CD1c-positive myeloid dendritic cell (primary cell): Measurements from ENCODE around the gene UTP11.

Source experiments
- DNase-seq: peaks from one replicate; pipeline ENCODE4 v3.0.0-alpha.2; 2016; ENCODE audit errors: extremely low spot score

The UTP11 gene

GRCh38 chr1:38003261-38004250 lies 9.0 kb upstream of the UTP11 start:
- DNase-seq = peak; percentile 10

DNA sequence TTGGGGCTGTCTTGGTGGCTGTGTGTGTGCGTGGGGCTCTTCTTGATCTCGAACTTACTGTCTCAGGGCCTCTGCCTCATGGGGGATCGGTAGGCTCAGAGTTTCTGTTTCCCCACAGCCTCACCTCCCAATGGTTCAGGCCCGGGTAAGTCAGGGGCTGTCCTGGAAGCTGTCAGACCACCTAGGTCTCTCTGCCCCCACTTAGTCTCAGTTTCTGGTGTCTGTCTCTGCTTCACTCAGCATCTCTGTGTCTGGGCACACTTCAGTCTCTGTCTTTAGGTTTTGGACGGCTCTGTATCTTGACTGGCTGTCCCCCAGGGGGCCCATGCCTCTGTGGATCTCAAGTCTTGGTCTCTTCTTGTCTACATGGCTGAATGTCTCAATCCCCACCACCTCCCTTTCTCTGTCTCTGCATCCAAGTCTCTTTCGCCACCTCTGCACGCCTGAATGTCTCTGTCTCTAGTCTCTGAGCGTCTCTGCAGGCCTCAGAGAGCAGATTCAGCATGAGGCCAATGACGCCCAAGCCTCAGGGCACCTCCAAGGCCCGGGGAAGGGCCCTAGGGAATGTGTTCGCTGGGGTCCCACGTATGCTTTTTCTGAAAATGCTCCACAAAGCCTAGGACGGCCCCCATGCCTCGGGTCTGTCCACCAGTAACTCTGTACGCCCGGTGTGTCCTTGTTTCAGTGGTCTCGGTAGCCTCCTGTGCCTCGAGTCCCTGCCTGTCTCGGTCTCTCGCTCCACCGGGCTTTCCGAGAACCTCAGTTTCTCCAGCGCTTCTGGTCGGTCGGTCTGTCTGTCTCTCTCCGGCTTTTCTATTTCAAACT lies 8.0 kb upstream of the UTP11 start:
- DNase-seq = no peak

- DNase-seq = peak; percentile 67
Measured at GRCh38 chr1:38005195-38006007, 7.1 kb upstream of the UTP11 start, which contains the start of gene FHL3. Gene FHL3 (minus strand): TSS chr1:38005514. CDS start chr1:37999412, 6,102 bp downstream.

GRCh38 chr1:38006008-38006828 lies 6.3 kb upstream of the UTP11 start:
- peak; percentile 4 for DNase-seq

DNA sequence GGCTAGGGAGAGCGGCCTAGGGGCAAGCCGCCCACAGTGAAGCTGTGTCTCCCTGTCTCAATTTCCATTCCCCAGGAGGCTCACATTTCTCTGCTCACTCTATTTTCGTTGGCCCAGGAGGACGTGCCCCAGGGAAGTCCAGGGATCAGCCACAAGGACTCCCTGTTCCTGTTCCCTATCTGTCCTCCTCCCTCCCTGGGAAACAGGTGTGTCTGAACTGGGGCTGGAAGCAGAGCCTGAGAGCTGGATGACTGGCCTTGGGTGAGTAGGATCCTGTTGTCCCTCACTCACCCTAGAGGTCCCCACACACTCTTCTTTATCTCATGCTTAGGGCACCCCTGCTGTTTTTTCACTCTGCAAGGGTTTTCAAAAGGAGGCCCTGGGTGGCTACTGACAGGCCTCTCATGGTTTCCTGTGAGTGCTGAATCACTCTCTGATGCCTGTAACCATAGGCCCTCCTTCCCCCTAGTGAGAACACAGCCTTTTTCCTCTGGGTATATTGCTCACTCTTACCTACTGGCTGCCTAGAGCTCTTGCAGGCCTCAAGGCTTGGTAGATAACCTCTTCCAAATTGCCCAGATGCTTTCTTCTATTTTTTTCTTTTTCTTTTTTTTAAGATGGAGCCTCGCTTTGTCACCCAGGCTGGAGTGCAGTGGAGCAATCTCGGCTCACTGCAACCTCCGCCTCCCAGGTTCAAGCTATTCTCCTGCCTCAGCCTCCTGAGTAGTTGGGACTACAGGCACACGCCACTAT lies 3.3 kb upstream of the UTP11 start:
- DNase-seq = peak; percentile 40

DNA sequence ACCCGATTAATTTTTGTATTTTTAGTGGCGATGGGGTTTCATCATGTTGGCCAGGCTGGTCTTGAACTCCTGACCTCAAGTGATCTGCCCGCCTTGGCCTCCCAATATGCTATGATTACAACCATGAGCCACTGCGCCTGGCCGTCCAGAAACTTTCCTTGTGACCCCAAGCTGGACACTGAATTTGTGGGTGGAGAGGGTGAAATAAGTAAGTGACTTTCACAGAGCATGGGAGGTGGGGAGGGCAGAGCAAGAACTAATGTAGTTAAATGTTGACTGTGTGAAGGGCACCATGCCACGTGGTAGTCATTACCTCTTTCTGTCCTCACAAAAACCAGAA lies 2.7 kb upstream of the UTP11 start:
- no peak for DNase-seq

GRCh38 chr1:38013227-38013622 lies 691 bp downstream of the UTP11 start:
- DNase-seq = no peak

DNA sequence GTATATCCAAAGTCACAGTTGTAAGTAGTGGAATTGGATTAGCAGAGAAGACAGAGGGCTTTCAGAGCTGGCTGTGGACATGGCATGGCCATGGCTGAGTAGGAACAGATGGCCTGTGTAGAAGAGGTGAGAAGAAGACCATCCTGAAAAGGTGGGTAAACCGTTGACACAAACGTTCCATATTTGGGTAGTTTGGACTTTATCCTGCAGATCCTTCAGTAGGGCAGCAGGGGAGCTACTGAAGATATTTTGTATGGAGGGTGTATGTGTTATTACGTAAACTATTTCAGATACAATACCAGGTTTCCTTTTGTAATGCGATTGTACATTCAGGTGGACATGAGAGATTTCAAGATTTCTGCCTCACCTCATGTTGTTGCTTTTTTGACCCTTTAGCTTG lies 1.6 kb downstream of the UTP11 start:
- DNase-seq = no peak

DNA sequence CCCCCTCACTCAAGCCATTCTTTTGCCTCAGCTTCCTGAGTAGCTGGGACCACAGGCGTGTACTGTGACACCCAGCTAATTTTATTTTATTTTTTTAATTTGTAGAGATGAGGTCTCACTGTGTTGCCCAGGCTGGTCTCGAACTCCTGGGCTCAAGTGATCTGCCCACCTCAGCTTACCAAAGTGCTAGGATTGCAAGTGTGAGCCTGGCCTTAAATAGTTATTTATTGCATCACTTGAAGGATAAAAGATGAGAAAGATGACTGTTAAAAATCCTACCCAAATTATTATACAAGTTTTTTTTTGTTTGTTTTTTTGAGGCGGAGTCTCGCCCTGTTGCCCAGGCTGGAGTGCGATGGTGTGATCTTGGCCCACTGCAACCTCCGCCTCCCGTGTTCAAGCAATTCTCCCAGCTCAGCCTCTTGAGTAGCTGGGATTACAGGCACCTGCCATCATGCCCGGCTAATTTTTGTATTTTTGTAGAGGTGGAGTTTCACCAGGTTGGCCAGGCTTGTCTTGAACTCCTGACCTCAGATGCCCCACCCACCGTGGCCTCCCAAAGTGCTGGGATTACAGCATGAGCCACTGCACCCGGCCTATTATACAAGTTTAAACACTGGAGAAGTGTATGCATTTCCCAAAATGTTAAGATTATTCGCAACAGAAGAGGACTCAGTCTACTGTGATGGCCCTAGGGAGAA lies 2.3 kb downstream of the UTP11 start:
- no peak for DNase-seq

DNA sequence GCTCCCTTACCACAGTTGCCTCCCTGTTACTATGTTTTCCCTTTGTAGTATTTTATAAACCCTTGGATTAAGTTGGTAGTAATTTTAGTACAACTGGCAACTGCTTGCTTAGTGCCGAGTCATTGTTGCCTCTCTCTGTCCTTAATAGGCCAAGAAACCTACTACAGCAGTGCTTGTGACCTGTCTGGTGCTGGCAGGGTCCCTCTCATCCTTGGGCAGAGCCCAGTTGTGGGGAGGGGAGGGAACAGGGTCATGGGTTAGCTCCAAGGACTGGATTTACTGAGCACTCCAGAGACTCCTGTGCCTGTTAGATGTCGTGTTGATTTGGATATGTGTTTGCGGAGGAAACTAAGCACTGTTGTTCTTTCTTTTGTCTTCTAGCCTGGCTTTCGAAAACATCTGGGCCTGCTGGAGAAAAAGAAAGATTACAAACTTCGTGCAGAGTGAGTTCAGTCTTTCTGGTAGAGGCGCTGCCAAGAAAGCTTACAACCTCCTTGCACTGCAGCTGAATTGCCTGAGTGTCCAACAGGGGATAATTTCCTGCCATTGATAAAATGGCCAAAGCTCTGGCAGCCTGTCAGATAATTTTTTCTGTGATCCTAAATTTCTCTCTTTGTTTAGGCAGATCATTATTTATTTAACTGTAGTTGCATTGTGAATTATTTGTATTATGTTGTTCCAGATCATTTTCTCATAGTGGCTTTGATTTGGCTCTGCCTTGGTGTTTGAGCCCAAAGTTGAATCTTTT lies 3.6 kb downstream of the UTP11 start:
- DNase-seq = no peak

DNA sequence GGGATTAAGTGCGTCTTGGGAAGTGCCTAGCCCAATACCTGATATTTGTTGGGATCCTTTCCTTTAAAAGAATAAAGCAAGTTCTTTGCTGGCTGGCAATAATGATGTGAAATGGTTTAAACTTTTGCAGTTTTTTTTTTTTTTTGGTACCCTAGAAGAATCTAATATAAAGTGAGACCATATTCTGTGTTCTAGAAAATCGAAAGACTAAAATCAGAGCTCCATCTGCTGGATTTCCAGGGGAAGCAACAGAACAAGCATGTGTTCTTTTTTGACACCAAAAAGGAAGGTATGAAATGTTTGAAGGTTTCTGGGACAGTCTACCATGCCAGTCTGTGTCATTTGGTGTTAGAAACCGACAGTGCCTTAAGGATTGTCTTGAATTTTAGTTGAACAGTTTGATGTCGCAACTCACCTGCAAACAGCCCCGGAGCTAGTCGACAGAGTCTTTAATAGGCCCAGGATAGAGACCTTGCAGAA lies 6.4 kb downstream of the UTP11 start:
- peak; percentile 62 for DNase-seq

- DNase-seq = no peak
Measured at GRCh38 chr1:38020396-38020795, 7.9 kb downstream of the UTP11 start.

- DNase-seq = no peak
Measured at GRCh38 chr1:38021969-38022368, 9.4 kb downstream of the UTP11 start.

- DNase-seq = no peak
Measured at GRCh38 chr1:38022810-38023209, 10.3 kb downstream of the UTP11 start.

DNA sequence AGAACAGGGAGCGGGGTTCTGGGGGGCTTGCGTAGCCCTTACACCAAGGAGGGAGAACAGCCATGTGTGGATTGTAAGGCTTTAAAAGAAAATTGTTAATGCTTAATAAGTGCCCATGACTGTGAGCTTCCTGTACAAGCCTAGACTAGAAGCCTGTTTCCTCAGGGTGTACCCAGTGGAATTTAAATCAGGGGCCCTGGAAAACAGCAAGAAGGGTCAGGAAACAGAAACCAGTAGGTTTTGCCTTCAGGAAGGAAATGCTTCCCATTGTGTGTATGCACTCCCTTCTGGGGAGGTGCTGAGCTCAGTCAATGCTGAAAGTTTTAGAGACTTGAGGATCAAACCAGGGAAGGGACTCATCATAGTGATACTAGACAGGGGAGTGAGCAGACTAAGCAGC lies 12.7 kb downstream of the UTP11 start:
- no peak for DNase-seq

DNA sequence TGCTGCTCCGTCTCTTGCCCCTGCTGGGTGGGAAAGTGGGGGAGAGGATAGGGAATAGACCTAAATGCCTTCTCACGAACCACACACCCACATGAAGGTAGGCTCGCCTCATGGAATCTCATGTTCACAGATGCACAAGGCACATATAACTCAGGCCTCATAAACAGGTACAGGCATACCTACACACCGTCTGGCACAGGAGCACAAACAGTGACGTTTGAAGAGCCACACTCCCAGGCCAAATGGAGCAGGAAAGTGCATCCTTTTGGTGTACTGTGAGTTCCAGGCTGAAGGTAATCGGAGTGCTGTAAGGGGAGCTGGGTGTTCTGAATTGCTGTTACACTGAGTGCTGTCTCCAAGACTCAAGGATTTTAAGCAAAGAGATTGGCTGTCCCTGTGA lies 13.1 kb downstream of the UTP11 start:
- DNase-seq = no peak

DNA sequence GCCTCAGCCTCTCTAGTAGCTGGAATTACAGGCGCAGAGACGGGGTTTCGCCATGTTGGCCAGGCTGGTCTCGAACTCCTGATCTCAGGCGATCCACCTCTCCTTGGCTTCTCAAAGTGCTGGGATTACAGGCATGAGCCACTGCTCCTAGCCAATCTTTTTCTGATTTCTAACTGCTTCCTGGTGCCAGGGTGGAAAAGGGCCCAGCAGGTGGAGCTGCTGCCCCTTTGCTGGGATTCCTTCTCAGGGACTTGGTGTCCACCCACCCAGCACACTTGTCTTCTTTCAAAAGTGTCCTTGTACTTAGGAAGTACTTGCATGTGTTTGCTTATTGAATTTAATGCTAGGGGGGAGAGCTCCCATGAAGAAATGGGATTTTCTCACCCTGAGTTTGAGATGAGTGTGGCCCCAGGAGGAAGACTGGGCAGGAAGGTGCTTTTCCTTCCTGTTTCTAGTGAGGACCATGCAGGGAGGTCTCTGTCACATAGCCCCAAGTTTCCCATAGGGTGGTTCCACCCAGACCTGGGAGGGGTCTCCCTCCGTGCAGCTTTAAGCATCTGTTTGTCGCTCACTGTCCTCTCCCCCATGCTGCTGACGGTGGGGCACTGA lies 14.2 kb downstream of the UTP11 start:
- peak; percentile 50 for DNase-seq
